Testis (tissue), 3 donors: ENCODE measurements around the gene RAB4B. TPM values are rescaled to one million over a fixed set of nuclear protein-coding genes. Genes with fewer than 3 reads are reported as not detected.

ENCODE experiments used
- DNase-seq: peaks from one replicate; pipeline ENCODE4 v3.0.0-alpha.2; 2019
- H3K27ac ChIP-seq, 2 donors: fragments of 200-600 bp; sonication (generic); one replicate each; pipeline ENCODE4 v1.5.1; 2019
- H3K27me3 ChIP-seq: fragments of 200-600 bp; sonication (generic); one replicate; pipeline ENCODE4 v1.5.1; 2019
- H3K36me3 ChIP-seq: fragments of 200-600 bp; sonication (generic); one replicate; pipeline ENCODE4 v1.5.1; 2017; ENCODE audit warnings: low read depth; ENCODE audit errors: missing control alignments
- H3K4me1 ChIP-seq: fragments of 200-600 bp; sonication (generic); one replicate; pipeline ENCODE4 v1.5.1; 2019
- H3K4me3 ChIP-seq, 2 donors: fragments of 200-600 bp; sonication (generic); one replicate each; pipeline ENCODE4 v1.5.1; 2017 to 2019
- H3K9me3 ChIP-seq: fragments of 200-600 bp; sonication (generic); one replicate; pipeline ENCODE4 v1.5.1; 2017
- POLR2A ChIP-seq: fragments of 450-650 bp; IDR thresholded peaks from one replicate; pipeline ENCODE4 v1.6.1; 2017; ENCODE audit warnings: antibody characterized with exemption, mild to moderate bottlenecking, moderate library complexity
- WGBS, 2 donors: methylation state at CpG; one replicate each; pipeline ENCODE4 v1.1.5; 2018; 5-methylcytosine and 5-hydroxymethylcytosine counted together
- intact Hi-C: fragments of 100-400 bp; cut with DNase I; formaldehyde crosslinking; loops from one replicate; pipeline ENCODE4 v1.15.1; 2023; ENCODE audit warnings: low total_unique reads
- polyA plus RNA-seq: library from polyadenylated mRNA; stranded (reverse); fragments of 350-450 nt; fragmentation: Illumina TruSeq; extraction: RNeasy Lipid Tissue Mini Kit (QIAGEN cat#74804); gene quantifications from one replicate; pipeline ENCODE4 v1.2.3, GENCODE V29; 2014; ENCODE audit warnings: low read depth, low replicate concordance; ENCODE audit not compliant: insufficient read depth
- total RNA-seq, 2 donors: library from RNA; depleted of rRNA; stranded (reverse); fragments of >200 nt; gene quantifications; one replicate each; pipeline ENCODE4 v1.2.3, GENCODE V29; 2016
- TF ChIP-seq, protein P1 (sequence below), 3 experiments: fragments of 450-650 bp in 2 of 3; fragments of 200-600 bp in 1 of 3; sonication (generic) in 1 of 3; IDR thresholded peaks; one replicate each; pipeline ENCODE4 v1.5.1; 2016 to 2019; ENCODE audit warnings: antibody characterized with exemption in 3 of 3, mild to moderate bottlenecking in 2 of 3, moderate library complexity in 1 of 3

RAB4B gene
- total and polyA plus RNA-seq, 3 donors from 2014 or later: 44.7 to 49.3 (median 46.7) TPM

DNA sequence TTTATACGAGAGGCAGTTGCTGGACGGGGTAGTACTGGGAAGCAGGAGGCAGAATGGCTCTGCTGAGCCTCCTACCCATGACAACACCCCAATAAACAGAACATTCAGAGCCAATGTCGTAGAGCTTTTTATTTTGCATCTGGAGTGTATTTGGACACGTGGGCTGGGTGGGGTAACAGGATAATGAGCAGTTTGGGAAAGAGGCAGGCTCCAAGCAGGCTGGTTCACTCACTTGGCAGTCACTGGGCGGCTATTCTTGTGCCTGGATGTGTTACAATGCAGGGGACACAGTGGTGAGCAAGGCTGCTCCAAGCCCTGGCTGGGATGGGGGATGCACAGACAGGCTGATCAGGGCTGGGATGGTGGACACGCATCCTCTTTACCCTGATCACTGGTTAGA lies 37.3 kb upstream of the RAB4B start:
- no peak overlapping the region for H3K4me3 ChIP-seq
- peak; percentile 78 for DNase-seq
- intact Hi-C loops: no loop called here
- TF ChIP-seq, protein P1, sequence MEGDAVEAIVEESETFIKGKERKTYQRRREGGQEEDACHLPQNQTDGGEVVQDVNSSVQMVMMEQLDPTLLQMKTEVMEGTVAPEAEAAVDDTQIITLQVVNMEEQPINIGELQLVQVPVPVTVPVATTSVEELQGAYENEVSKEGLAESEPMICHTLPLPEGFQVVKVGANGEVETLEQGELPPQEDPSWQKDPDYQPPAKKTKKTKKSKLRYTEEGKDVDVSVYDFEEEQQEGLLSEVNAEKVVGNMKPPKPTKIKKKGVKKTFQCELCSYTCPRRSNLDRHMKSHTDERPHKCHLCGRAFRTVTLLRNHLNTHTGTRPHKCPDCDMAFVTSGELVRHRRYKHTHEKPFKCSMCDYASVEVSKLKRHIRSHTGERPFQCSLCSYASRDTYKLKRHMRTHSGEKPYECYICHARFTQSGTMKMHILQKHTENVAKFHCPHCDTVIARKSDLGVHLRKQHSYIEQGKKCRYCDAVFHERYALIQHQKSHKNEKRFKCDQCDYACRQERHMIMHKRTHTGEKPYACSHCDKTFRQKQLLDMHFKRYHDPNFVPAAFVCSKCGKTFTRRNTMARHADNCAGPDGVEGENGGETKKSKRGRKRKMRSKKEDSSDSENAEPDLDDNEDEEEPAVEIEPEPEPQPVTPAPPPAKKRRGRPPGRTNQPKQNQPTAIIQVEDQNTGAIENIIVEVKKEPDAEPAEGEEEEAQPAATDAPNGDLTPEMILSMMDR (IDR thresholded peaks at IDR 0.05): no peak
- no peak for TF ChIP-seq POLR2A
- H3K4me1 ChIP-seq: peaks cover 22% of the 10 kb centered on the region
- no peaks in the 10 kb centered on the region for H3K9me3 ChIP-seq
- 68 to 70% methylated on average over 6 of the region's 6 CpGs for WGBS, 2 donors
- peak overlapping the region; percentile 39 to 73 for H3K27ac ChIP-seq
- no peaks in the 10 kb centered on the region for H3K36me3 ChIP-seq
- H3K27me3 ChIP-seq: no peaks in the 10 kb centered on the region

DNA sequence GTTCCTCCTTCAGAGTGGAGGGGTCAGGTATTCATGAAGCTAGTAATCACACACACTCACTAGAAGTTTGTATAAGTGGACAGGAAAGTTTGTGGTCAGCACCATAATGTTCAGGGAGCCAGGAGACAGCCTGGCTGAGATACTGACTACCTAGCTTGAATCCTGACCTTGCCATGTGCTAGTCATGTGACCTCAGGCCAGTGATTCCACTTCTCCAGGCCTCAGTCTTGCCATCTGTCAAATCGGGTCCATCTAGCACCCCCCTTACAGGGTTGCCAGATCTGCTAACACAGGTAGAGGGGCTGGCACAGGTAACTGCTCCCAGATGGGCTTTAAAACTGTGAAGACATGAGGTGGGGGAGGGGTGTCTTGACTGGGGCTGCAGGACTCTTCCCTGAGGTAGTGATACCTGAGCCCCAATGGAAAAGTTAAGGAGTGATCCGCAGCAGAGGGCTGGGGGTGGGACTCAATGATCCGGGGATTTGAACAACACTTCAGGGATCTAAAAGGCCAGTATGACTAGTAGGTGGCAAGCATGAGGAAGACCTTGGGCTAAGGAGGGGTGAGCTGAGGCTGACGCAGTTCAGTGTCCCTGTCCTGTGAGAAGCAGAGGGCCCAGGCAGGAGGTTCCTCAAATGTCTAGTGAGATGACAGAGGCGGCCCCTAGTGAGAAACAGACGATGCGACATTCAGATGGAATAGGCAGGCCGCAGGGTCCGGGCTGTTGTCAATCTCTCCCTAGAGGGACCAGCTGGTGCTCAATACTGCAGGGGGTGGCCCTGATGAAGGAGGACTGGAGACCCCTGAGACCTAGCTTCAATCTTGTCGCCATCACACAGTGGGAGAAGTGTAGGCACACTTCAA lies 36.3 kb upstream of the RAB4B start:
- Histone ChIP-seq H3K9me3 (no peaks in the 10 kb centered on the region), H3K4me1 (peaks cover 23% of the 10 kb centered on the region), H3K36me3 (no peaks in the 10 kb centered on the region), H3K4me3 (no peak overlapping the region), H3K27me3 (no peaks in the 10 kb centered on the region), H3K27ac (peak overlapping the region; percentile 39 to 73)
- TF ChIP-seq, protein P1 (IDR thresholded peaks at IDR 0.05): no peak
- no peak for TF ChIP-seq POLR2A
- WGBS, 2 donors: 89 to 90% methylated on average over 9 to 10 of the region's 10 CpGs
- intact Hi-C loops: no loop called here
- DNase-seq: no peak

DNA sequence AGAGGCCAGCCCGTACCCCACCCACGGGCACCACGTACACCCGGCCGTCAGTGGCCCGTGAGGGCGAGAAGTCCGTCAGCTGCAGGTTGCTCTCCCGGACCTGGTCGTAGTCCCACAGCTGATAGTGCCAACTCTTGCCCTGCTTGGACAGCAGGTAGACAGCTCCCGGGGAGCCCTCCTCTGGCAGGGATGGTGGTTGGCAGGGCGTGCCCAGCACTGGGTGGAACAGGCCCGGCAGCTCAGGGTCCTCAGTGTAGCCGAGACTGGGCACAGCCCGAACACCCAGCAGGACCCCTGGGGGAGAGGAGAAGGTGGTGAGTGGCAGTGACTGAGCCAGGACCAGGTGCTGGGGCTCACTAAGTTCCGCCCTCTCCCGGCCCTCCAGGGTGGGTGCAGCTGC lies 35.6 kb upstream of the RAB4B start:
- peaks cover 23% of the 10 kb centered on the region for H3K4me1 ChIP-seq
- no peak overlapping the region for H3K27ac ChIP-seq

DNA sequence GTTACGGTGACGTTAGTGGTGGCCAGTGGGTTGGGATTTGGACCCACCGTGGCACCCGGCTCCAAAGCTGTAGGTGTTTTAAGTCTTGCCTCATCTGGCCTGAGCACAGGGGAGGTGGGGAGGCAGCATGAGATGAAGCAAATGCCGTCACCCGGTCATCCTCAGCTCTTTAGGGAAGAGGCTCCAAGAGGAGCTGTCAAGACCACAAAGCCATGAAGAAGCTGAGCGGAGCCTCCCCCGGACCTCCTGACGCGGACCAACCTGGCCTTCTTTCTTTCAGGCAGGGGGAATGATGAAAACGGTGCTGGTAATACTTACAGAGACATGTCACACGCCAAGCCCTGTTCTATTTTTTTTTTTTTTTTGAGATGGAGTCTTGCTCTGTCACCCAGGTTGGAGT lies 35.2 kb upstream of the RAB4B start:
- no peak for DNase-seq
- H3K27ac ChIP-seq: no peak overlapping the region
- TF ChIP-seq, protein P1 (IDR thresholded peaks at IDR 0.05): no peak
- TF ChIP-seq POLR2A: no peak
- no peaks in the 10 kb centered on the region for H3K36me3 ChIP-seq
- no peaks in the 10 kb centered on the region for H3K9me3 ChIP-seq
- no peaks in the 10 kb centered on the region for H3K27me3 ChIP-seq
- peaks cover 23% of the 10 kb centered on the region for H3K4me1 ChIP-seq
- no peak overlapping the region for H3K4me3 ChIP-seq
- intact Hi-C loops: no loop called here
- 89 to 97% methylated on average over 10 to 12 of the region's 12 CpGs for WGBS, 2 donors

More for the DNA sequence above, 35.6 kb upstream of the RAB4B start:
- H3K4me3 ChIP-seq: no peak overlapping the region
- TF ChIP-seq, protein P1 (IDR thresholded peaks at IDR 0.05): no peak
- no peak for TF ChIP-seq POLR2A
- H3K36me3 ChIP-seq: no peaks in the 10 kb centered on the region
- intact Hi-C loops: no loop called here
- no peak for DNase-seq
- no peaks in the 10 kb centered on the region for H3K27me3 ChIP-seq
- WGBS, 2 donors: 88 to 92% methylated on average over 6 to 16 of the region's 17 CpGs
- no peaks in the 10 kb centered on the region for H3K9me3 ChIP-seq

DNA sequence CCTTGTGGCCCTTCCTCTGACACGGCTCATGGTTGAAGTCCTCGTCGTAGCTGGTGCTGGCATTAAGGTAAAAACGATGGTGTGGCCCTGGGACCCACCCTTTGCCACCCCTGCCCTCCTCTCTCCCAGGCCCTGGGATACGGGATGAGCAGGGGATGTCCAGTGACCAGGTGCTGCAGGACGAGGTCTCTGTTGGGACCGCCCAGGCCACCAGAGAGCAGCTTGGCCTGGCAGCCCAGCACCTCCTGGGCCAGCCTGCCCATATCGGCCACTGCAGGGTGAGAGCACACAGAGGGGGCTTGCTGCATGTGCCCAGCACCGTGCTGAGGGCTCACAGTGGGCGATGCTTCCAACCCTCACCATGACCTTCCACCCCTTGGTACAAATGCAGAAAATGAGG lies 34.1 kb upstream of the RAB4B start:
- H3K27ac ChIP-seq: no peak overlapping the region
- H3K27me3 ChIP-seq: no peaks in the 10 kb centered on the region
- WGBS, 2 donors: 91 to 95% methylated on average over 7 to 10 of the region's 10 CpGs
- no peaks in the 10 kb centered on the region for H3K36me3 ChIP-seq
- TF ChIP-seq, protein P1 (IDR thresholded peaks at IDR 0.05): no peak
- TF ChIP-seq POLR2A: no peak
- no peak overlapping the region for H3K4me3 ChIP-seq
- no peak for DNase-seq
- H3K4me1 ChIP-seq: peaks cover 23% of the 10 kb centered on the region
- intact Hi-C loops: no loop called here
- no peaks in the 10 kb centered on the region for H3K9me3 ChIP-seq
